ENCODE data around the gene CNGA2.

DNA sequence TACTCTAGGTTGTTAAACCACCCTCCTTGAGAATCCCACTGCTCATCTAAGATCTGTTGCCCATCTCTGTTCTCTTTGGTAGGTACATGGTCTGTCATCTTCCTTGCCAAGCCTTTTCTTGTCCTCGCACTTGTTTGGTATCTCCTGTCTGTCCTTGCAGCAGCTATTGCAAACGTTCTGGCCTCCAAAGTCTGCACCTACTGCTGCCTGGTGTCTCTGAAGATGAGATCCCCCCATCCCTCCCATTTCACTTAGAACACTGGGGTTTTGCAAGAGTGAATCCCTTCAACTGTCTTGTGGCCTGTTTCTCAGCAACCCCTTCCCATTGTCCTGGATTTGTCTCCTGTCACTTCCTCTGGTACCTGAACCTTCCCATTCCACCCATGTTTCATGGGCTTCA, 673 bp downstream of the CNGA2 start:
- TF ChIP-seq, protein P1, sequence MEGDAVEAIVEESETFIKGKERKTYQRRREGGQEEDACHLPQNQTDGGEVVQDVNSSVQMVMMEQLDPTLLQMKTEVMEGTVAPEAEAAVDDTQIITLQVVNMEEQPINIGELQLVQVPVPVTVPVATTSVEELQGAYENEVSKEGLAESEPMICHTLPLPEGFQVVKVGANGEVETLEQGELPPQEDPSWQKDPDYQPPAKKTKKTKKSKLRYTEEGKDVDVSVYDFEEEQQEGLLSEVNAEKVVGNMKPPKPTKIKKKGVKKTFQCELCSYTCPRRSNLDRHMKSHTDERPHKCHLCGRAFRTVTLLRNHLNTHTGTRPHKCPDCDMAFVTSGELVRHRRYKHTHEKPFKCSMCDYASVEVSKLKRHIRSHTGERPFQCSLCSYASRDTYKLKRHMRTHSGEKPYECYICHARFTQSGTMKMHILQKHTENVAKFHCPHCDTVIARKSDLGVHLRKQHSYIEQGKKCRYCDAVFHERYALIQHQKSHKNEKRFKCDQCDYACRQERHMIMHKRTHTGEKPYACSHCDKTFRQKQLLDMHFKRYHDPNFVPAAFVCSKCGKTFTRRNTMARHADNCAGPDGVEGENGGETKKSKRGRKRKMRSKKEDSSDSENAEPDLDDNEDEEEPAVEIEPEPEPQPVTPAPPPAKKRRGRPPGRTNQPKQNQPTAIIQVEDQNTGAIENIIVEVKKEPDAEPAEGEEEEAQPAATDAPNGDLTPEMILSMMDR (IDR thresholded peaks at IDR 0.05; ENCODE audit: extremely low read depth in 1 of 2, insufficient read depth in 1 of 2, low read depth in 1 of 2, low read length in 2 of 2), result no peak
- no peak for TF ChIP-seq POLR2AphosphoS5 (IDR thresholded peaks at IDR 0.05; ENCODE audit: insufficient read depth, low read depth, low read length)
- TF ChIP-seq POLR2A (IDR thresholded peaks at IDR 0.05; ENCODE audit: low read depth, low read length), result no peak
- no peak for TF ChIP-seq EZH2 (IDR thresholded peaks at IDR 0.05; ENCODE audit: borderline replicate concordance, low read depth, low read length, severe bottlenecking)
- no peak for TF ChIP-seq MYC (IDR thresholded peaks at IDR 0.05; ENCODE audit: low read depth, low read length)
- no peak for TF ChIP-seq JUN (IDR thresholded peaks at IDR 0.05; ENCODE audit: borderline replicate concordance, insufficient read depth, insufficient read length, low read depth)
